Transverse colon (tissue), 4 donors: ENCODE data around the gene NDUFA12.

Experiments used
- EP300 ChIP-seq: sonication (generic); formaldehyde crosslinking; IDR thresholded peaks from one replicate; pipeline ENCODE4 v1.6.1; 2017; ENCODE audit warnings: antibody characterized with exemption, low read depth
- POLR2A ChIP-seq: fragments of 450-650 bp; IDR thresholded peaks from one replicate; pipeline ENCODE4 v1.6.1; 2016; ENCODE audit warnings: antibody characterized with exemption, mild to moderate bottlenecking, moderate library complexity
- POLR2AphosphoS5 ChIP-seq, 3 donors: sonication (generic); formaldehyde crosslinking; IDR thresholded peaks; one replicate each; pipeline ENCODE4 v1.6.1; 2016; ENCODE audit warnings: antibody characterized with exemption in 3 of 3
- TF ChIP-seq, protein P1 (sequence below), 5 experiments: fragments of 200-600 bp in 3 of 5; fragments of 450-650 bp in 2 of 5; sonication (generic) in 3 of 5; IDR thresholded peaks; 1 replicate in 2 of 5; 2 replicates in 3 of 5; pipeline ENCODE4 v1.5.1; 2016 to 2017; ENCODE audit warnings: antibody characterized with exemption in 5 of 5, inconsistent platforms in 3 of 5, mild to moderate bottlenecking in 2 of 5, moderate library complexity in 1 of 5

DNA sequence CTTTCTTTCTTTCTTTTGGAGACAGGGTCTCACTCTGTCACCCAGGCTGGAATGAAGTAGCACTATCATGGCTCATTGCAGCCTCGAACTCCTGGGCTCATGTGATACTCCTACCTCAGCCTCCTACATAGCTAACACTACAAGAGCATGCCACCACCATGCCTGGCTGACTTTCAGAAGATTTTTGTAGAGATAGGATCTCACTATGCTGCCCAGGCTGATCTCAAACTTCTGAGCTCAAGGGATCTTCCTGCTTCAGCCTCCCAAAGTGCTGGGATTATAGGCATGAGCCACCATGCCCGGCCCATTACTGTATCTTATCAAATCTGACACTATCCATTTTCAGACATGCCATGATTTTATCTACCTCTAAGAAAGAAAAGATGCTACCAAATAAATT, 31.6 kb downstream of the NDUFA12 start:
- TF ChIP-seq POLR2AphosphoS5 (IDR thresholded peaks at IDR 0.05) = no peak
- TF ChIP-seq, protein P1, sequence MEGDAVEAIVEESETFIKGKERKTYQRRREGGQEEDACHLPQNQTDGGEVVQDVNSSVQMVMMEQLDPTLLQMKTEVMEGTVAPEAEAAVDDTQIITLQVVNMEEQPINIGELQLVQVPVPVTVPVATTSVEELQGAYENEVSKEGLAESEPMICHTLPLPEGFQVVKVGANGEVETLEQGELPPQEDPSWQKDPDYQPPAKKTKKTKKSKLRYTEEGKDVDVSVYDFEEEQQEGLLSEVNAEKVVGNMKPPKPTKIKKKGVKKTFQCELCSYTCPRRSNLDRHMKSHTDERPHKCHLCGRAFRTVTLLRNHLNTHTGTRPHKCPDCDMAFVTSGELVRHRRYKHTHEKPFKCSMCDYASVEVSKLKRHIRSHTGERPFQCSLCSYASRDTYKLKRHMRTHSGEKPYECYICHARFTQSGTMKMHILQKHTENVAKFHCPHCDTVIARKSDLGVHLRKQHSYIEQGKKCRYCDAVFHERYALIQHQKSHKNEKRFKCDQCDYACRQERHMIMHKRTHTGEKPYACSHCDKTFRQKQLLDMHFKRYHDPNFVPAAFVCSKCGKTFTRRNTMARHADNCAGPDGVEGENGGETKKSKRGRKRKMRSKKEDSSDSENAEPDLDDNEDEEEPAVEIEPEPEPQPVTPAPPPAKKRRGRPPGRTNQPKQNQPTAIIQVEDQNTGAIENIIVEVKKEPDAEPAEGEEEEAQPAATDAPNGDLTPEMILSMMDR (IDR thresholded peaks at IDR 0.05) = no peak
- TF ChIP-seq POLR2A = no peak
- no peak for TF ChIP-seq EP300
